SKM-1 (cell line): ENCODE measurements around the gene ADA.

Experiments used
- DNase-seq: peaks from one replicate; lab custom pipeline; 2025; ENCODE audit not compliant: unreplicated experiment; lab: John Stamatoyannopoulos, UW

ADA gene

GRCh38 chr20:44646023-44646640 is 5.4 kb downstream of the ADA start:
- peak; percentile 72 for DNase-seq

DNA sequence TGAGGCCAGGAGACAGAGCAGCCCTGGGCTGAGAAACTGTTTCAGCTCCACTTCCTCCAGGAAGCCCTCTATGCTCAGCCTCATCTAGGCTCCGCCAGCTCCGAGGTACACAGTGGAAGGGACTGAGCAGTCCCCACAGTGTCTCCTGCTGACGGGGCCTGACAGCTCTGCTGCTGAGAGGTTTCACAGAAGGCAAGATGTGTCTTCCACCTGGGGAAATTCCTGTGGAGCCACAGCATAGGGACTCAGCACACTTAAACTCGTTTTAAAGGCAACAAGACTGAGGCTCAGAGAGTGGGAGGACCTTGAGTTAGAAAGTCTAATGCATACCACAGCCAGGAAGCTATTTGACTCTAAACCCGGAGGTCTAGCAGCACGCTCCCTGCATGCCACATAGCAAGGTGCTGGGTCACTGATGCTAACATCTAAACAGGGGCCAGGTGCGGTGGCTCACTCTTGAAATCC is 6.8 kb downstream of the ADA start:
- DNase-seq = no peak

DNA sequence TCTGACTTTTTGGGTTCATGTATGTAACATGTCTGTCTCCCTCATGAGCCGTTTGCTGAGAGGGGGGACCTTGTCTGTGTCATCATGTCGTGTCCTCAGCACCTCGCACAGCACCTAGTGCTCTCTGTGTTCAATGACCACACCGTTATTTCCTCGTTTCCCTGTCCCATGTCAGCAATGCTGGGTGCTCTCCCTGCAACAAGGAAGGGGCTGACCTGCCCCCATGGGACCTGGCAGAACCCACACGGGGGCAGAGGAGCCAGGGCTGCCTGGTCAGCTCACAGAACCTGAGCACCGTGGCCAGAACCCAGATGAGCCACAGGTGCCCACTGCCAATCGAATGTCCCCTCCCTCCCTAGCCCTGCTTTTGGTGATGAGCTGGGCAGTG is 7.3 kb downstream of the ADA start:
- DNase-seq = no peak

DNA sequence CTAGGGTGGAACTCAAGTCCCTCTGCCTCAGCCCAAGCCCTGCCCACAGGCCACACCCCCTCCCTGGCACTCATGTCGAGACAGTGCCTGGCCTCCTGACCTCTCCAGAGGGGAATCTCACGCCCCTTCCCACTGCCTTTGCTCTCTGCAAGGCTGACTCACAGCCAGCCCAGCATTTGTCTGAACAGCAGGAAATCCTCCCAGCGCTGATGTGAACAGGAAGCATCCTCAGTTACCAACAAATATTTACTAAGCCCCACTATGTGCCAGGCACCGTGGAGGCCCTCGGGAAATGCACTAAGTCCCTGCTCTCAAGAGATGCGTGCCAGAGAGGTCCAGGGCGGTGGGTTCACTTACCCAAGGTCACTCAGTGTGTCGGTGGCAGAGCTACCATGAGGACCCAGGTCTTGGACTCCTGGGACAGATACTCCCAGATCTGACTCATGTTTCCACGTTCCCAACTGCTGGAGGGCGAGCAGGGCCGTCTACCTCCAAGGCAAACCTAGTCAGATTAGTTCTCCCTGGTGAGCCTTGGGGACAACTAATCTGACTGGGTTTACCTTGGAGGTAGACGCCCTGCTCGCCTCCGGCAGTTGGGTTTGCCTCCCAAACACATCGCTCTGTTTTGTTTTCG is 7.8 kb downstream of the ADA start:
- no peak for DNase-seq

GRCh38 chr20:44643154-44643519 is 8.4 kb downstream of the ADA start:
- DNase-seq = no peak

GRCh38 chr20:44642203-44643153 is 9.0 kb downstream of the ADA start:
- DNase-seq = peak; percentile 80

GRCh38 chr20:44641325-44641724 is 10.2 kb downstream of the ADA start:
- DNase-seq = peak; percentile 91

DNA sequence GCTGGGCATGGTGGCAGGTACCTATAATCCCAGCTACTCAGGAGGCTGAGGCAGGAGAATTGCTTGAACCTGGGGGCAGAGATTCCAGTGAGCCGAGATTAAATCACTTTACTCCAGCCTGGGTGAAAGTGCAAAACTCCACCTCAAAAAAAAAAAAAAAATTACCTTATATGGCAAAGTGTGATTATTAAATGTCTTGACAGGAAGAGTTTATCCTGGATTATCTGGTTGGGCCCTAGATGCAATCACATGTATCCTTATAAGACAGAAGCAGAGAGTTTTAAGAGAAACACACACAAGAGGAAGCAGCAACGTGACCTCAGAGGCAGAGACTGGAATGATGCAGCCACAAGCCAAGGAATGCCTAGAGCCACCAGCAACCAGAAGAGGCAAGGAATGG is 11.0 kb downstream of the ADA start:
- DNase-seq = no peak

DNA sequence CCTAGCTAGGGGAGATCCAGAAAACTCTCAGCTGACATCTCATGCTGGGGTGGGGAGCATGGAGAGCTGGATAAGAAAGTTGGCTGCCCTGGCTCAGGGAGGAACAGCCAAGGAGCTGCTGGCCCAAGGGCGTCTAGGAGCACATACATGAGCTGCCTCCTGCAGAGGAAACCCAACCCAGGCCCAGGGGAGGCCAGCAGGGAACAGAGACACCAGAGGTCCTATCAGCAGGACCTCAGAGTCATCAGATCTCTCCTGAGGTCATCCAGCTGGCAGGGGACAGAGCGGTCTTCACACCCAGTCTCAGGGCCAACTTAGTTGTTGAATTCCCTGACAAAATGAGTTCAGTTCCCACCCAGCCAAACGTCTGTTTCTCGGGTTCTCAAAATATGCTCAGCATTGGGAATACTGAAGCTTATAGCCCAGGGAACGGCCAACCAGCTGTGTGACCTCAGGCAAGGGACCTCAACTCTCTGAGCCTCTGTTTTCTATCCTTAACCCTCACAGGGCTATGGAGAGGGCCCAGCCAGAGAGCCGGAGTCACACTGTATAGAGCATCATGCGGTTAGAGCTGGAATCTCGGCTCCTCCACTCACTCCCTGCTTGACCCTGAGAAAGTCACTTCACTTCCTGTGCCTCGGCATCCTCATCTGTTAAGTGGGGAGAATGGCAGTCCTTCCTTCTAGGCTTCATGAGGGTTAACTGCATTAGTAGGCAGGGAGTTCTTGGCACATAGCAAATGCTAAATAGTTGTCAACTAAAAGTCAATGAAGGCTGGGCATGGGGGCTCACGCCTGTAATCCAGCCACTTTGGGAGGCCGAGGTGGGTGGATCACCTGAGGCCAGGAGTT is 13.8 kb downstream of the ADA start:
- no peak for DNase-seq

DNA sequence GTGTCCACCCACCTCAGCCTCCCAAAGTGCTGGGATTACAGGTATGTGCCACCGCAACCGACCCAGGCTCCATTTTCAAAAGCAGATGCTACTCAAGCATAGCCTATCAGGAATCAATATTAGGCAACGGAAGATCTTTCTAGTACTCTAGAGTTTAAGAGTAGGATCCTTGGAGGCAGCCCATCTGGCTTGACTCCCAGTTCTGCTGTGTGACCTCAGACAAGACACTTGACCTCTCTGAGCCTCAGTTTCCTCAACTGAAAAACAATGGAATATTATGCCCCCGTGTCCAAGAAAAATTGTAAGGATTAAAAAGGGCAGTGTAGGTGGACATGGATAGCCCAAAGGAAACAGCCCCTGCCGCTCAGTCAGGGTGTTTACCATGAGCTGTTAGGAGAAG is 14.5 kb downstream of the ADA start:
- DNase-seq = no peak

GRCh38 chr20:44635877-44636276 is 15.6 kb downstream of the ADA start:
- DNase-seq = no peak

DNA sequence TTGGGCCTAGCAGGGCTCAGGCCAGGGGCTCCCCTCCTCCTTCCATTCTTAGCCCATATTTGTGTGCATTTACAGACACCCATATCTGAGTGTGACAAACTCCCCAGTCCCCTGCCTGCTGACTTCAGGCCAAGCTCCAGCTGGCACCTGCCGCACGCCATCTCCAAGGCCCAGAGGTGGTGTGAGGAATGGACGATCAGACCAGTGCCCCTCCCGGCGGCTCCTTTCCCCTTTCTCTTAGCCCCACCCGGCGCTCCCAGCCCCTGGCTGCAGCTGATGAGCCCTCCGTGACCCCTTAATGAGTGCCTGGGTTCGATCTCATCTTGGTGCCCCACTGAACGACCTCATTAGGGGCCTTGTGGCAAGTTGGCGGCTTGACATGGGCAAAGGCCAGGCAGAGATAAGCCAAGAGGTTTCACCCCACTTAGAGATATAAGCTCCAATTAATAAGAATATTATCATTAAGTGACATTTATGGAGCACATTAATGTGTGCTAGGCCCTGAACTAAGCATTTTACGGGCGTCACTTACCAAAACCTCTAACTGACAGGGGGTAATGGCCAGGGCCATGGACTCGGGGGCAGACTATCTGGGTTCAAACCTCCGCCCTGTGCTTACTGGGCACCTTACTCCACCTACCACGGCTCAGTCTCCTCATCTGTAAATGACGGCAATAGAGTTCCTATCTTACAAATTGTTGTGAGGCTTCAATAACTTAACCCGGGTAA is 17.5 kb downstream of the ADA start:
- DNase-seq = no peak

DNA sequence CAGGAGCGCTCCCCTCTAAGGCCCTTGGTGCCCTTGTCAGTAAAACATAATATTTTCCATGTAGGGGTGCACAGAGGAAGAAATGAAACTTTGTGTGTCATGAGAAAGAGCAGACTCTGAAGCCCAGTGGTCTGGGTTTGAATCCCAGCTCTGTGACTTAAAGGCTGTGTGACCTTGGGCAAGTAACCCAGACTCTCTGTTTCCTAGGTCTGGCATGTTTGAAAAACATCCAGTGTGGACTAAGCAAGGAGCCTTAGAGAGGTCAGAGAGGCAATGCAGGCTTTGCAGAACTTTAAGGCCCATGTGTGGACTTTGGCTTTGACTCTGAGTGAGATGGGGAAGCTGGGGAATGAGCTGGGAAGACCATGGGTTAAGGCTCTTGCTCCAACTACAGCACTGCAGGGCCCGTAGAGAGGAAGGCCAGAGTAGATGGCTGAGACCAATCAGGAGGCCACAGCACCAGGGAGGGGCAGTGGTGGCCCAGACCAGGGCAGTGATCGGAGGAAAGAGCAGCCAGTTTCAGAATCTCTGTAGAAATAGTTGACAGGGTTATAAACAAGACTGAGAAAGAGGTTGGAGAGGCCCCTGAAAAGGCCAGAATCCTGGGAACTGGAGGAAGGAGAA is 18.2 kb downstream of the ADA start:
- no peak for DNase-seq

DNA sequence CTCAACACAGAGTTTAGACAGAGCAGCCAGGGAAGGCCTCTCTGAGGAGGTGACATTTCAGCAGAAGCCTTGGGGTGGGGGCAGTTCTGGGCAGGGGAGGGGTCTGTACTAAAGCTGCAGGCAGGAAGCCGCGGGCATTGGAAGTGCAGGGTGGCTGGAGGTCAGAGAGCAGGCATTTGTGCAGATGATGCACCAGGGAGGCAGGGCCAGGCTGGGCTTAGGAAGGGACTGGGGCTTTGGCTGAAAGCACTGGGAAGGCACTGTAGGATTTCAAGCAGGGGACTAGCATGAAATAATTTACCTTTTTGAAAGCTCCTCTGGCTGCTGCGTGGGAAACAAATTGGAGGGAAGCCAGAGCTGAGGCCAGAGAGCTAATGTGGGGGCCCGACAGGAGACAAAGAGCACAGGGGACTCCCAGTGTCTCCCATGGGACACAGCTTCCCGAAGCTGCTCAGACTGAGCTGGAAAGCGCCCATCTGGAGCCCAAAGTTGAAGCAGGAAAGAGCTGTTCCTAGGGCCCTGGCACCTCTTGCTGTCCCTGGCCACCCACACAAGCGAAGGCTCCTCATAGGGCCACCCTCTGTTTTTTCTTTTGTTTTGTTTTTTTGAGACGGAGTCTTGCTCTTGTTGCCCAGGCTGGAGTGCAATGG is 19.3 kb downstream of the ADA start:
- DNase-seq = no peak

DNA sequence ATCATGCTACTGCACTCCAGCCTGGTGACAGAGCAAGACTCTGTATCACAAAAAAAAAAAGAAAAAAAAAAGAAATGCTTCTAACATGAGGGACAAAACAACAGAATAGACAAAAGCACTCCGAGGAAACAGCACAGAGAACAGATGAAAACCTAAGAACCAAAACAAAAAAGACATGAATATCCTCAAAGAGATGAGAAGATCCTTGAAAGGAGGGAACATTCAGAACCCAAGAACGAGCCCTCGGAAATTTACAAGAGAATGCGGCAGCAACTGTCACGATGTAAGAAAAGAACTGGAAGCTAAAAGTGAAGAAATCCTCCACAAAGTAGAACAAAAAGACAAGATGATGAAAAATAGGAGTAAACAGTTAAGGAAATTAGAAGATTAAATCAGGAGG is 21.2 kb downstream of the ADA start:
- DNase-seq = no peak

DNA sequence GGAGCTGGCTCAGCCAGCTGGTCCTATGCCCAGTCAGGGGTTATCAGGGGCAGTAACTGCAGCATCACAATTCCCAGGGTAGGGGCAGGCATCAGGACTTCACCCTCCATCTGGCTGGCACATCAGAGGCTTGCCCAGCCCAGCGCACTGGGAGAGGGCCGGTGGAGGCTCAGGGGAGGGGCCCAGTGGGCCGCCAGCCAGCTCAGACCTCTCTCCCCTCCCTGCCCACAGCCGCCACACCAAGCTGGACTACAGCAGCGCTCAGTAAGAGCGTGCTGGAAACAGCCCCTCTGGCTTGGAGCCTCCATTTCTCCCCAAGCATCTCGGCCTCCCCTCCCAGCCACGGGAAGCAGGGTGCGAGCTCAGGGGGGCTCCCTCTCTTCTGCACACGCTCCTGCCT is 22.0 kb downstream of the ADA start:
- no peak for DNase-seq

GRCh38 chr20:44629017-44629385 is 22.5 kb downstream of the ADA start:
- DNase-seq = no peak

DNA sequence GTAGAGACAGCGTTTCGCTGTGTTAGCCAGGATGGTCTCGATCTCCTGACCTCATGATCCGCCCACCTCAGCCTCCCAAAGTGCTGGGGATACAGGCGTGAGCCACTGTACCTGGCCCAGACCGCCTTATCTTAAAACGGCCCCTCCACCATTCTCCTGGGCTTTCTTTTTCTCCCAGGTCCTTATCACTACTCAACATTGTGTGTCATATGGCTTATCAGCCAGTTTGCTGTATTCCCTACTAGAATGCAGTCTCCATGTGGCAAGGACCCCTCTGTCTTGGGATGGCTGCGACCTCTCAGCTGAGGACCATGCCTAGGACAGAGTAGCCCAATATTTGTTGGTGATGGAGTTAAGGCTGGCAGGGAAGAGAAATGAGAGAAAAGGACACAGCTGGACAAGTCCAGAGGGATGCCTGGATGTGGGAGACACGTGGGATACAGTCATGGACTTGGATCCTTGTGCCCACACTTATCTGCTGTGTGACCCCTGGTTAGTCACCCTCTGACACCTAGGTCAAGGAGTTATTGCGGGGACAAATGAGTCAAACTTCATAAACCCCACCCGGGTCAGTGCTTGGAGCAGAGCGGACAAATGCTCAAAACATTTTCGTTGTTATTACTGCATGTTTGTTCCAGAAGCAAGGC is 24.0 kb downstream of the ADA start:
- DNase-seq = no peak

DNA sequence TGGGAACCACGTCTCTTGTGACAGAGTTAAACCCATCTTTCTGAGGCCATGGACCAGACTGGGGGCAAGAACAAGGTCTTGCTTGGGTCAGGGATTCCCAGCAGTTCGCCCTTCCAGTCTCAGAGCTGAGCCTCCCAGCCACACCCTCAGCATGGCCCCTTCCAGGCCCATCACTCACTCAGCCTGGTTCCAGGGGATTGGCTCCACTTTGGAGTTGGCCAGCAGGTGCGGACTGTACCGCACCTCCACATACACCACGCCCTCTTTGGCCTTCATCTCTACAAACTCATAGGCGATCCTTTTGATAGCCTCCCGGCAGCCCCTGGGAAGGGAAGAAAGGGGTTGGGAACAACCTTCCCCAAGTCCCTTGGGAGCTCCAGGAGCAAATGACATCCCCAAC is 25.2 kb downstream of the ADA start:
- DNase-seq = no peak
